ENCODE measurements around the gene TBC1D20. TPM values are rescaled to one million over a fixed set of nuclear protein-coding genes. Genes with fewer than 3 reads are reported as not detected.
A peak's percentile ranks its signal among the peaks of the same experiment; 100 is the strongest.
"Not testable (repeated sequence)": the region's sequence is repeated elsewhere in the genome, so short reads cannot be mapped to it uniquely, and the experiment has no call there.

TBC1D20 gene
- total RNA-seq, 1 donor from 2014 or later: 30.9 TPM

DNA sequence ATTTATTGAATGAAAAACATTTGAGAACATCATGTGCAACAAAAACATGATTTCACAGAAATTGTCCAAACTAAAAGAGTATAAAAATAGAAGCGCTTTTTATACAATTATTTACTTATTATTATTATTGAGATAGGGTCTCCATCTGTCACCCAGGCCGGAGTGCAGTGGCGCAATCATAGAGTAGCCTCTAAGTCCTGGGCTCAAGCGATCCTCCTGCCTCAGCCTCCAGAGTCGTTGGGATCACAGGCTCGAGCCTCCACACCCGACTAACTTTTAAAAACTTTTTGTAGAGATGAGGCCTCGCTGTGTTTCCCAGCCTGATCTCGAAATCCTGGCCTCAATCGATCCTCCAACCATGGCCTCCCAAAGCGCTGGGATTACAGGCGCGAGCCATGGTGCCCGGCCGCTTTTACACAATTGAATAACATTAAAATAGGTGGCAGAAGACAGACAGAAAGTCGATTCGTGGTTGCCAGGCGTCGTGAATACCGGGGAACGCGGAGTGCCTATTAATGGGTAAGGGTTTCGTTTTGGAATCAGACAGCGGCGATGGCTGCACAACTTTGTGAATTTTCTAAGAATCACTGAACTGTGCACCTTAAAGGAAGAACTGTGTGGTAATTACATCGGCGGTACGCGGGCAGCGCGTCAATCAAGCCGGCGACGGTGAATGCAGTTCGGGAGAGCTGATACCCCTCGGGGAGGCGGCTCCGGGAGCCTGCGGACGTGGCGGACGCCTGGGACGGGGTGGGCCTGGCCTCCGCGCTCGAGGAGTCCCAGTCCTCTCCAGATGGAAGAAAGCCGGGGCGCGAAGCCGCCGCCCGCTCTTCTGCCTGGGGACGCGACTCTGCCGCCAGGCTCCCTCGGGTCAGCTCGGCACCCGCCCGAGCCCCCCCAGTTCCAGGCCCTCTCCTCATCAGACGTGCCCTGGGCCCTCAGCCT lies 807 bp downstream of the TBC1D20 start:
- Histone ChIP-seq H3K27me3 (no peaks in the 10 kb centered on the region), H3K4me3 (peak overlapping the region; percentile 84 to 90), H3K9me3 (no peaks in the 10 kb centered on the region), H3K36me3 (no peaks in the 10 kb centered on the region), H3K4me1 (peaks cover 43% of the 10 kb centered on the region), H3K27ac (peak overlapping the region; percentile 91)
- intact Hi-C loops (cut with DNase I): no loop called here
- DNase-seq (ENCODE audit: extremely low spot score in 2 of 2): no peak
- TF ChIP-seq, protein P1, sequence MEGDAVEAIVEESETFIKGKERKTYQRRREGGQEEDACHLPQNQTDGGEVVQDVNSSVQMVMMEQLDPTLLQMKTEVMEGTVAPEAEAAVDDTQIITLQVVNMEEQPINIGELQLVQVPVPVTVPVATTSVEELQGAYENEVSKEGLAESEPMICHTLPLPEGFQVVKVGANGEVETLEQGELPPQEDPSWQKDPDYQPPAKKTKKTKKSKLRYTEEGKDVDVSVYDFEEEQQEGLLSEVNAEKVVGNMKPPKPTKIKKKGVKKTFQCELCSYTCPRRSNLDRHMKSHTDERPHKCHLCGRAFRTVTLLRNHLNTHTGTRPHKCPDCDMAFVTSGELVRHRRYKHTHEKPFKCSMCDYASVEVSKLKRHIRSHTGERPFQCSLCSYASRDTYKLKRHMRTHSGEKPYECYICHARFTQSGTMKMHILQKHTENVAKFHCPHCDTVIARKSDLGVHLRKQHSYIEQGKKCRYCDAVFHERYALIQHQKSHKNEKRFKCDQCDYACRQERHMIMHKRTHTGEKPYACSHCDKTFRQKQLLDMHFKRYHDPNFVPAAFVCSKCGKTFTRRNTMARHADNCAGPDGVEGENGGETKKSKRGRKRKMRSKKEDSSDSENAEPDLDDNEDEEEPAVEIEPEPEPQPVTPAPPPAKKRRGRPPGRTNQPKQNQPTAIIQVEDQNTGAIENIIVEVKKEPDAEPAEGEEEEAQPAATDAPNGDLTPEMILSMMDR (IDR thresholded peaks at IDR 0.05): no peak
- TF ChIP-seq POLR2A (IDR thresholded peaks at IDR 0.05): no peak
- TF ChIP-seq POLR2AphosphoS5 (IDR thresholded peaks at IDR 0.05; ENCODE audit: insufficient read depth in 1 of 2, low read depth in 1 of 2): no peak

DNA sequence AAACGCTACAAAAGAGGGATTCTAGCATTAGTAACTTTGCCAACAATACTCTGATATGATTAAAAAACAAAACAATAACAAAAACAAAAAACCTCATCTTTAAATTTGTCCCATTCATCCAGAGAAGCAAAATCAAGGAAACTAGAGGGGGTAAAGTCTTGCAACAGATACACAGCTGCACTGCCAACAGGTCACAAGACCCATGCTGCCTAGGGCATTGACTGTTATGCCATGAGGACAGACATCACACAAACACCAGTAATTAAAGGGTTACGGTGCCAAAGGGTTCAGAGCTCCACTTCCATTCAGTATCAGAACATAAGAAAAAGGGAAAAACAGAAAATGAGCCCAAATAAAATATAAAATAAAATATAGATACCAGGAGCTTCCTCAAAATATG lies 1.6 kb downstream of the TBC1D20 start:
- Histone ChIP-seq H3K4me1 (peaks cover 51% of the 10 kb centered on the region), H3K9me3 (no peaks in the 10 kb centered on the region), H3K4me3 (peak overlapping the region in 1 of 2 donors; percentile 84), H3K27me3 (no peaks in the 10 kb centered on the region), H3K36me3 (no peaks in the 10 kb centered on the region), H3K27ac (no peak overlapping the region)
- TF ChIP-seq, protein P1 (IDR thresholded peaks at IDR 0.05): no peak
- no peak for TF ChIP-seq POLR2A (IDR thresholded peaks at IDR 0.05)
- no peak for TF ChIP-seq POLR2AphosphoS5 (IDR thresholded peaks at IDR 0.05; ENCODE audit: insufficient read depth in 1 of 2, low read depth in 1 of 2)
- DNase-seq (ENCODE audit: extremely low spot score in 2 of 2): no peak
- intact Hi-C loops (cut with DNase I): no loop called here

DNA sequence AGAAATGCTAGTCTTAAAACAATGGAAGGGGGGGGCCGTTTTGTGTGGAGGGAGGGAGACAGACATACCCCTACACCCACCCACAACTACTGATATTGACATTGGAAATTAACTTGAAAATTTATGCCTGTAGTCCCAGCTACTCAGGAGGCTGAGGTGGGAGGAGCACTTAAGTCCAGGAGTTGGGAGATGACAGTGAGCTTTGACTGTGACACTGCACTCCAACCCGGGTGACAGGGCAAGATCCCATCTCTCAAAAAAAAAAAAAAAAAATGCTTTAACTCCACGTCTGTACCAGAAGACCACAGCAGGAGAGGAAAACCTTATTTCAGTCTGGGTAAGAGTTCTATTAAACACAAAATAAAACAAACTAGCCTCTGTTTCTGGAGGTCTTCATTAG lies 2.2 kb downstream of the TBC1D20 start:
- H3K27ac ChIP-seq: no peak overlapping the region
- H3K4me1 ChIP-seq: peaks cover 56% of the 10 kb centered on the region

DNA sequence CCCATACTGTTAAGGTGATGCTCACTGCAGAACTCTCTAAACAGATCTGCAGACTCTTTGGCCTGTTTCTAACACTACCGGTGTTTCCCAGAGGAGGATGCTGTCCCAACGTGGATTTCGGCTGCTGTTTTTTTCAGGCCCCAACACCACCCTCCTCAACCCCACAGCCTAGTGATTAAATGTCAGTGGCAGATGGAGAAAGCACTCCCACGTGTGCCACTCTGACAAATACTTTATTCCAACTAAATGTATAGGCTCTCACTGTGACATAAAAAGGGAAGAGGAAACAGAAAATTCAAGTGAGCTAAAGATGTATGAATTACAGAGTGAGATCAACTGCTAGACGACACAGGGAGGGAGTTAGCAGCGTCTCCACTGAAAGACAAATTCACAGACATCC lies 3.6 kb downstream of the TBC1D20 start:
- DNase-seq (ENCODE audit: extremely low spot score in 2 of 2): no peak
- intact Hi-C loops (cut with DNase I): no loop called here
- TF ChIP-seq, protein P1 (IDR thresholded peaks at IDR 0.05): no peak
- TF ChIP-seq POLR2A (IDR thresholded peaks at IDR 0.05): no peak
- TF ChIP-seq POLR2AphosphoS5 (IDR thresholded peaks at IDR 0.05; ENCODE audit: insufficient read depth in 1 of 2, low read depth in 1 of 2): no peak
- Histone ChIP-seq H3K27ac (no peak overlapping the region), H3K9me3 (no peaks in the 10 kb centered on the region), H3K27me3 (no peaks in the 10 kb centered on the region), H3K4me1 (peaks cover 64% of the 10 kb centered on the region), H3K4me3 (no peak overlapping the region), H3K36me3 (no peaks in the 10 kb centered on the region)

More for the DNA sequence above, 2.2 kb downstream of the TBC1D20 start:
- no peaks in the 10 kb centered on the region for H3K27me3 ChIP-seq
- no peaks in the 10 kb centered on the region for H3K36me3 ChIP-seq
- TF ChIP-seq POLR2AphosphoS5 (IDR thresholded peaks at IDR 0.05; ENCODE audit: insufficient read depth in 1 of 2, low read depth in 1 of 2) (no peak), POLR2A (IDR thresholded peaks at IDR 0.05) (no peak)
- TF ChIP-seq, protein P1 (IDR thresholded peaks at IDR 0.05): no peak
- intact Hi-C loops (cut with DNase I): no loop called here
- no peaks in the 10 kb centered on the region for H3K9me3 ChIP-seq
- H3K4me3 ChIP-seq: no peak overlapping the region
- no peak for DNase-seq (ENCODE audit: extremely low spot score in 2 of 2)

DNA sequence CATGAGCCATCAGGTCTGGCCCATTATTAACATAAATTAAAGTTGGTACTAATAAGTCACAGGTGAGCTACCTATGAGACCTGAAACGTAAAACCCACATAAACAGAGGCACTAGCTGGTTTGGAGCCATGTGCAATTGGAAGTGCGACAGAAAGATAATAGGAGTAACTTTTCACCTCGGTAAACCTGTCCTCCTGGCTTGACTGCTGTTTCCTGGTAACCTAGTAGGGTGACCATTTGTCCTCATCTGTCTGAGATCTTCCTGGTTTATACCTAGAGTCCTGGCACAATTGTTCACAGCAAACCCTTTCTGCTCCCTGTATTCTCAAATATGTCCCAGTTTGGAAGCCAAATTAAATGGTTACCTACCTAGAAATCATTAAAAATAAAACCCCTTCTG lies 7.4 kb downstream of the TBC1D20 start:
- H3K4me1 ChIP-seq: peaks cover 47% of the 10 kb centered on the region
- no peaks in the 10 kb centered on the region for H3K9me3 ChIP-seq
- intact Hi-C loops (cut with DNase I): no loop called here
- H3K27ac ChIP-seq: no peak overlapping the region
- H3K27me3 ChIP-seq: no peaks in the 10 kb centered on the region
- TF ChIP-seq, protein P1 (IDR thresholded peaks at IDR 0.05): no peak
- TF ChIP-seq POLR2AphosphoS5 (IDR thresholded peaks at IDR 0.05; ENCODE audit: insufficient read depth in 1 of 2, low read depth in 1 of 2) (no peak), POLR2A (IDR thresholded peaks at IDR 0.05) (no peak)
- H3K36me3 ChIP-seq: no peaks in the 10 kb centered on the region
- no peak for DNase-seq (ENCODE audit: extremely low spot score in 2 of 2)
- H3K4me3 ChIP-seq: no peak overlapping the region

DNA sequence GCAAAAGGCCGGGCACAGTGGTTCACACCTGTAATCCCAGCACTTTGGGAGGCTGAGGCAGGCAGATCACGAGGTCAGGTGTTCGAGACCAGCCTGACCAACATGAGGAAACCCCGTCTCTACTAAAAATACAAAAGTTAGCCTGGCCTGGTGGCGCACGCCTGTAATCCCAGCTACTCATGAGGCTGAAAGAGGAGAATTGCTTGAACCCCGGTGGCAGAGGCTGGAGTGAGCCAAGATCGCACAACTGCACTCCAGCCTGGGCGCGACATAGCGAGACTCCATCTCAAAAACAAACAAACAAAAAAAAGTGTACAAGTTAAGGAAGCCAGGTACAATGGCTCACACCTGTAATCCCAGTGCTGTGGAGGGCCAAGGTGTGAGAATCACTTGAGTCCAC lies 10.3 kb downstream of the TBC1D20 start:
- H3K9me3 ChIP-seq; DNase-seq (ENCODE audit: extremely low spot score in 2 of 2); H3K4me3 ChIP-seq; H3K27me3 ChIP-seq; H3K36me3 ChIP-seq; intact Hi-C loops (cut with DNase I); H3K27ac ChIP-seq: not testable (repeated sequence)
- peaks cover 27% of the 10 kb centered on the region for H3K4me1 ChIP-seq

Measured in vagina (tissue), 2 donors.